Measurements from ENCODE around the gene CCDC27.

The CCDC27 gene

GRCh38 chr1:3733094-3733882 lies 19.0 kb upstream of the CCDC27 start:
- DNase-seq (ENCODE audit: low spot score) = no peak
- H3K4me3 ChIP-seq (ENCODE audit: severe bottlenecking) = no peak overlapping the region

GRCh38 chr1:3733883-3734589 lies 18.2 kb upstream of the CCDC27 start:
- peak; percentile 50 for DNase-seq (ENCODE audit: low spot score)
- Histone ChIP-seq H3K4me3 (ENCODE audit: severe bottlenecking) (no peak overlapping the region), H3K4me1 (ENCODE audit: insufficient read depth, poor library complexity, severe bottlenecking) (no peaks in the 10 kb centered on the region), H3K36me3 (ENCODE audit: low read depth) (peaks cover 27% of the 10 kb centered on the region), H3K9me3 (ENCODE audit: severe bottlenecking) (no peaks in the 10 kb centered on the region), H3K27ac (ENCODE audit: poor library complexity, severe bottlenecking) (no peak overlapping the region), H3K27me3 (ENCODE audit: insufficient read depth, poor library complexity, severe bottlenecking) (no peaks in the 10 kb centered on the region)
- no peak for TF ChIP-seq CTCF (IDR thresholded peaks at IDR 0.05; ENCODE audit: poor library complexity, severe bottlenecking)
- ATAC-seq (ENCODE audit: low read depth) = no peak

More at GRCh38 chr1:3733094-3733882, 19.0 kb upstream of the CCDC27 start:
- H3K27ac ChIP-seq (ENCODE audit: poor library complexity, severe bottlenecking) = no peak overlapping the region
- no peak for ATAC-seq (ENCODE audit: low read depth)
- no peaks in the 10 kb centered on the region for H3K4me1 ChIP-seq (ENCODE audit: insufficient read depth, poor library complexity, severe bottlenecking)
- H3K36me3 ChIP-seq (ENCODE audit: low read depth) = peaks cover 20% of the 10 kb centered on the region
- no peaks in the 10 kb centered on the region for H3K27me3 ChIP-seq (ENCODE audit: insufficient read depth, poor library complexity, severe bottlenecking)
- no peak for TF ChIP-seq CTCF (IDR thresholded peaks at IDR 0.05; ENCODE audit: poor library complexity, severe bottlenecking)
- no peaks in the 10 kb centered on the region for H3K9me3 ChIP-seq (ENCODE audit: severe bottlenecking)

- no peak overlapping the region for H3K27ac ChIP-seq (ENCODE audit: poor library complexity, severe bottlenecking)
- no peak overlapping the region for H3K4me3 ChIP-seq (ENCODE audit: severe bottlenecking)
- H3K27me3 ChIP-seq (ENCODE audit: insufficient read depth, poor library complexity, severe bottlenecking) = no peaks in the 10 kb centered on the region
- peaks cover 27% of the 10 kb centered on the region for H3K36me3 ChIP-seq (ENCODE audit: low read depth)
- H3K9me3 ChIP-seq (ENCODE audit: severe bottlenecking) = no peaks in the 10 kb centered on the region
- TF ChIP-seq CTCF (IDR thresholded peaks at IDR 0.05; ENCODE audit: poor library complexity, severe bottlenecking) = no peak
- H3K4me1 ChIP-seq (ENCODE audit: insufficient read depth, poor library complexity, severe bottlenecking) = no peaks in the 10 kb centered on the region
- DNase-seq (ENCODE audit: low spot score) (peak; percentile 56), ATAC-seq (ENCODE audit: low read depth) (no peak)
Measured at GRCh38 chr1:3734602-3735001, 17.6 kb upstream of the CCDC27 start.

GRCh38 chr1:3735027-3735681 lies 17.1 kb upstream of the CCDC27 start:
- no peaks in the 10 kb centered on the region for H3K9me3 ChIP-seq (ENCODE audit: severe bottlenecking)
- no peaks in the 10 kb centered on the region for H3K27me3 ChIP-seq (ENCODE audit: insufficient read depth, poor library complexity, severe bottlenecking)
- no peak overlapping the region for H3K27ac ChIP-seq (ENCODE audit: poor library complexity, severe bottlenecking)
- no peak for ATAC-seq (ENCODE audit: low read depth)
- H3K4me3 ChIP-seq (ENCODE audit: severe bottlenecking) = no peak overlapping the region
- TF ChIP-seq CTCF (IDR thresholded peaks at IDR 0.05; ENCODE audit: poor library complexity, severe bottlenecking) = no peak
- no peaks in the 10 kb centered on the region for H3K4me1 ChIP-seq (ENCODE audit: insufficient read depth, poor library complexity, severe bottlenecking)
- no peak for DNase-seq (ENCODE audit: low spot score)
- peaks cover 30% of the 10 kb centered on the region for H3K36me3 ChIP-seq (ENCODE audit: low read depth)
